GM23338 (cell line): Measurements from ENCODE around the gene FOXL1. TPM values are rescaled to one million over a fixed set of nuclear protein-coding genes. Genes with fewer than 3 reads are reported as not detected.

Experiments
- ATAC-seq: fragments of 200-7000 bp; cut with Tn5 transposase; 3 replicates; pipeline ENCODE4 v1.9.1; 2020
- DNase-seq: peaks from one replicate; pipeline ENCODE4 v3.0.0-alpha.2; 2015; ENCODE audit warnings: low spot score
- H2AFZ ChIP-seq: fragments of 200-600 bp; sonication (generic); 2 replicates; pipeline ENCODE4 v1.8.0; 2016; ENCODE audit warnings: antibody characterized with exemption, mild to moderate bottlenecking, moderate library complexity
- H3F3A ChIP-seq: fragments of 200-600 bp; sonication (generic); replicated peaks from 2 replicates; pipeline ENCODE4 v1.8.0; 2017; ENCODE audit warnings: antibody characterized with exemption, mixed run types, low read depth
- H3K27ac ChIP-seq: fragments of 200-600 bp; sonication (generic); 2 replicates; pipeline ENCODE4 v1.6.1; 2016; ENCODE audit warnings: low read depth
- H3K27me3 ChIP-seq: fragments of 200-600 bp; sonication (generic); 2 replicates; pipeline ENCODE4 v1.8.0; 2016; ENCODE audit warnings: mild to moderate bottlenecking, mixed run types, moderate library complexity; ENCODE audit not compliant: insufficient read depth
- H3K36me3 ChIP-seq: fragments of 200-600 bp; sonication (generic); 2 replicates; pipeline ENCODE4 v1.8.0; 2016; ENCODE audit warnings: mild to moderate bottlenecking; ENCODE audit not compliant: insufficient read depth
- H3K4me1 ChIP-seq: fragments of 200-600 bp; sonication (generic); 2 replicates; pipeline ENCODE4 v1.8.0; 2016; ENCODE audit warnings: mild to moderate bottlenecking, moderate library complexity; ENCODE audit not compliant: insufficient read depth
- H3K4me2 ChIP-seq: fragments of 200-600 bp; sonication (generic); 2 replicates; pipeline ENCODE4 v1.7.1; 2017; ENCODE audit warnings: mixed run types
- H3K4me3 ChIP-seq: fragments of 200-600 bp; sonication (generic); 2 replicates; pipeline ENCODE4 v1.6.1; 2016; ENCODE audit warnings: mixed run types
- H3K79me2 ChIP-seq: fragments of 200-600 bp; sonication (generic); replicated peaks from 2 replicates; pipeline ENCODE4 v1.8.0; 2017; ENCODE audit warnings: mild to moderate bottlenecking; ENCODE audit not compliant: insufficient read depth
- H3K9me2 ChIP-seq: fragments of 200-600 bp; sonication (generic); 2 replicates; pipeline ENCODE4 v1.8.0; 2017; ENCODE audit not compliant: insufficient read depth
- H4K20me1 ChIP-seq: fragments of 200-600 bp; sonication (generic); replicated peaks from 2 replicates; pipeline ENCODE4 v1.8.0; 2017; ENCODE audit warnings: mild to moderate bottlenecking; ENCODE audit not compliant: insufficient read depth
- H3K27ac Mint-ChIP-seq: 2 replicates; pipeline ENCODE4 v1.8.0; 2020; ENCODE audit warnings: inconsistent platforms, mild to moderate bottlenecking, moderate library complexity, mixed read lengths
- H3K27me3 Mint-ChIP-seq: 3 replicates; pipeline ENCODE4 v1.8.0; 2022; ENCODE audit warnings: low read depth, mild to moderate bottlenecking, moderate library complexity, mixed read lengths, inconsistent platforms; ENCODE audit not compliant: insufficient read depth, poor library complexity
- H3K36me3 Mint-ChIP-seq: 3 replicates; pipeline ENCODE4 v1.8.0; 2021; ENCODE audit warnings: low read depth, mild to moderate bottlenecking, inconsistent platforms, moderate library complexity, mixed read lengths
- H3K4me1 Mint-ChIP-seq: 3 replicates; pipeline ENCODE4 v1.8.0; 2020; ENCODE audit warnings: mild to moderate bottlenecking, inconsistent platforms, mixed read lengths
- H3K4me3 Mint-ChIP-seq: 3 replicates; pipeline ENCODE4 v1.8.0; 2021; ENCODE audit warnings: moderate library complexity, mild to moderate bottlenecking, inconsistent platforms, mixed read lengths
- H3K9me3 Mint-ChIP-seq: 3 replicates; pipeline ENCODE4 v1.8.0; 2020; ENCODE audit warnings: moderate library complexity, mild to moderate bottlenecking, inconsistent platforms, mixed read lengths
- CREB1 ChIP-seq: fragments of 250-450 bp; sonication (Bioruptor Pico); IDR thresholded peaks from 2 replicates; pipeline ENCODE4 v1.5.0; 2020; ENCODE audit warnings: low read depth, mild to moderate bottlenecking, moderate library complexity
- ETS1 ChIP-seq: IDR thresholded peaks from 2 replicates; pipeline ENCODE4 v1.6.1; 2016; ENCODE audit warnings: antibody characterized with exemption
- EZH2 ChIP-seq: fragments of 200-600 bp; sonication (generic); IDR thresholded peaks from one replicate; pipeline ENCODE4 v1.8.0; 2017; ENCODE audit warnings: antibody characterized with exemption, mild to moderate bottlenecking, low read depth; ENCODE audit not compliant: unreplicated experiment
- EZH2phosphoT487 ChIP-seq: fragments of 200-600 bp; sonication (generic); IDR thresholded peaks from one replicate; pipeline ENCODE4 v1.8.1; 2018; ENCODE audit warnings: antibody characterized with exemption; ENCODE audit not compliant: unreplicated experiment
- JUNB ChIP-seq: IDR thresholded peaks from one replicate; pipeline ENCODE4 v1.6.1; 2016; ENCODE audit warnings: antibody characterized with exemption; ENCODE audit not compliant: unreplicated experiment
- NANOG ChIP-seq: IDR thresholded peaks from 2 replicates; pipeline ENCODE4 v1.6.1; 2016; ENCODE audit warnings: antibody characterized with exemption, borderline replicate concordance
- POLR2AphosphoS5 ChIP-seq: IDR thresholded peaks from 2 replicates; pipeline ENCODE4 v1.6.1; 2016; ENCODE audit warnings: antibody characterized with exemption, low read depth
- REST ChIP-seq: IDR thresholded peaks from one replicate; pipeline ENCODE4 v1.6.1; 2018; ENCODE audit warnings: antibody characterized with exemption; ENCODE audit not compliant: unreplicated experiment
- STAT1 ChIP-seq: IDR thresholded peaks from one replicate; pipeline ENCODE4 v1.6.1; 2016; ENCODE audit warnings: antibody characterized with exemption; ENCODE audit not compliant: unreplicated experiment
- ZNF114 ChIP-seq: fragments of 250-450 bp; sonication (Bioruptor Pico); IDR thresholded peaks from 2 replicates; pipeline ENCODE4 v1.5.0; 2020; ENCODE audit warnings: mild to moderate bottlenecking, moderate library complexity
- ZNF331 ChIP-seq: fragments of 250-450 bp; sonication (Bioruptor Pico); IDR thresholded peaks from 2 replicates; pipeline ENCODE4 v1.5.0; 2020; ENCODE audit warnings: low read depth, mild to moderate bottlenecking, moderate library complexity
- polyA plus RNA-seq: library from polyadenylated mRNA; unstranded; fragments of >200 nt; fragmentation: Nextera tagmentation; extraction: Ambion mirVana; gene quantifications from 2 replicates; pipeline ENCODE4 v1.2.1, GENCODE V29; 2016
- total RNA-seq: library from RNA; depleted of rRNA; stranded (reverse); fragments of >200 nt; shearing (Covaris generic); gene quantifications from 2 replicates; pipeline ENCODE4 v1.2.3, GENCODE V29; 2014
- TF ChIP-seq, protein P1 (sequence below), 2 experiments: fragments of 200-600 bp in 1 of 2; sonication (generic) in 1 of 2; conservative IDR thresholded peaks; 2 replicates each; pipeline versions ENCODE4 v1.5.1 to v1.6.1; 2016 to 2017; ENCODE audit warnings: antibody characterized with exemption in 2 of 2, low read depth in 2 of 2, mild to moderate bottlenecking in 2 of 2, moderate library complexity in 1 of 2
- TF ChIP-seq, protein P2 (sequence below): fragments of 250-450 bp; sonication (Bioruptor Pico); IDR thresholded peaks from 2 replicates; pipeline ENCODE4 v1.5.0; 2020; ENCODE audit warnings: mild to moderate bottlenecking, moderate library complexity

The FOXL1 gene
- total and polyA plus RNA-seq, 2 experiments from 2014 or later: 0.31 TPM; not detected in 1

DNA sequence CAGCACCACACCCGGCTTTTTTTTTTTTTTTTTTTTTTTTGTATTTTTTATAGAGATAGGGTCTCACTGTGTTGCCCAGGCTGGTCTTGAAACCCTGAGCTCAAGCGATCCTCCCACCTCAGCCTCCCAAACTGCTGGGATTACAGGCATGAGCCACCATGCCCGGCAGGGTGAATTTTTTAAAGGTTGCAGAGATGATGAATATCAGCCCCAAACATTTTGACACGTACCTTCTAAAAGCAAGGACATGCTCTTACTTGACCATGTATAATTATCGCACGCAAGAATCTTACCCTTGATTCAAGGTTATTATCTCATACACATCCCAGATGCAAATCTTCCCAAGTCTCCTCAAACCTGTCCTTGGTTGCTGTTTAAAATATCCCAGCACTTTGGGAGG, 16.0 kb upstream of the FOXL1 start:
- Histone ChIP-seq H3K27me3 (peaks cover 48% of the 10 kb centered on the region), H3F3A (peaks cover 7% of the 10 kb centered on the region), H3K4me1 (peaks cover 25% of the 10 kb centered on the region), H2AFZ (no peak overlapping the region), H4K20me1 (peaks cover 11% of the 10 kb centered on the region; the same call in 1 of the 2 replicates), H3K9me2 (no peaks in the 10 kb centered on the region), H3K79me2 (no peaks in the 10 kb centered on the region), H3K36me3 (no peaks in the 10 kb centered on the region), H3K27ac (no peak overlapping the region), H3K4me2 (no peak overlapping the region), H3K4me3 (no peak overlapping the region)
- no peaks in the 10 kb centered on the region for H3K9me3 Mint-ChIP-seq
- no peak overlapping the region for H3K27ac Mint-ChIP-seq
- TF ChIP-seq ZNF331 (CRISPR knock-in tag): no peak
- TF ChIP-seq, protein P1, sequence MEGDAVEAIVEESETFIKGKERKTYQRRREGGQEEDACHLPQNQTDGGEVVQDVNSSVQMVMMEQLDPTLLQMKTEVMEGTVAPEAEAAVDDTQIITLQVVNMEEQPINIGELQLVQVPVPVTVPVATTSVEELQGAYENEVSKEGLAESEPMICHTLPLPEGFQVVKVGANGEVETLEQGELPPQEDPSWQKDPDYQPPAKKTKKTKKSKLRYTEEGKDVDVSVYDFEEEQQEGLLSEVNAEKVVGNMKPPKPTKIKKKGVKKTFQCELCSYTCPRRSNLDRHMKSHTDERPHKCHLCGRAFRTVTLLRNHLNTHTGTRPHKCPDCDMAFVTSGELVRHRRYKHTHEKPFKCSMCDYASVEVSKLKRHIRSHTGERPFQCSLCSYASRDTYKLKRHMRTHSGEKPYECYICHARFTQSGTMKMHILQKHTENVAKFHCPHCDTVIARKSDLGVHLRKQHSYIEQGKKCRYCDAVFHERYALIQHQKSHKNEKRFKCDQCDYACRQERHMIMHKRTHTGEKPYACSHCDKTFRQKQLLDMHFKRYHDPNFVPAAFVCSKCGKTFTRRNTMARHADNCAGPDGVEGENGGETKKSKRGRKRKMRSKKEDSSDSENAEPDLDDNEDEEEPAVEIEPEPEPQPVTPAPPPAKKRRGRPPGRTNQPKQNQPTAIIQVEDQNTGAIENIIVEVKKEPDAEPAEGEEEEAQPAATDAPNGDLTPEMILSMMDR (conservative IDR thresholded peaks at IDR 0.05; ENCODE audit: low read depth in 2 of 2): no peak
- no peak for TF ChIP-seq JUNB
- TF ChIP-seq REST: no peak
- TF ChIP-seq, protein P2, sequence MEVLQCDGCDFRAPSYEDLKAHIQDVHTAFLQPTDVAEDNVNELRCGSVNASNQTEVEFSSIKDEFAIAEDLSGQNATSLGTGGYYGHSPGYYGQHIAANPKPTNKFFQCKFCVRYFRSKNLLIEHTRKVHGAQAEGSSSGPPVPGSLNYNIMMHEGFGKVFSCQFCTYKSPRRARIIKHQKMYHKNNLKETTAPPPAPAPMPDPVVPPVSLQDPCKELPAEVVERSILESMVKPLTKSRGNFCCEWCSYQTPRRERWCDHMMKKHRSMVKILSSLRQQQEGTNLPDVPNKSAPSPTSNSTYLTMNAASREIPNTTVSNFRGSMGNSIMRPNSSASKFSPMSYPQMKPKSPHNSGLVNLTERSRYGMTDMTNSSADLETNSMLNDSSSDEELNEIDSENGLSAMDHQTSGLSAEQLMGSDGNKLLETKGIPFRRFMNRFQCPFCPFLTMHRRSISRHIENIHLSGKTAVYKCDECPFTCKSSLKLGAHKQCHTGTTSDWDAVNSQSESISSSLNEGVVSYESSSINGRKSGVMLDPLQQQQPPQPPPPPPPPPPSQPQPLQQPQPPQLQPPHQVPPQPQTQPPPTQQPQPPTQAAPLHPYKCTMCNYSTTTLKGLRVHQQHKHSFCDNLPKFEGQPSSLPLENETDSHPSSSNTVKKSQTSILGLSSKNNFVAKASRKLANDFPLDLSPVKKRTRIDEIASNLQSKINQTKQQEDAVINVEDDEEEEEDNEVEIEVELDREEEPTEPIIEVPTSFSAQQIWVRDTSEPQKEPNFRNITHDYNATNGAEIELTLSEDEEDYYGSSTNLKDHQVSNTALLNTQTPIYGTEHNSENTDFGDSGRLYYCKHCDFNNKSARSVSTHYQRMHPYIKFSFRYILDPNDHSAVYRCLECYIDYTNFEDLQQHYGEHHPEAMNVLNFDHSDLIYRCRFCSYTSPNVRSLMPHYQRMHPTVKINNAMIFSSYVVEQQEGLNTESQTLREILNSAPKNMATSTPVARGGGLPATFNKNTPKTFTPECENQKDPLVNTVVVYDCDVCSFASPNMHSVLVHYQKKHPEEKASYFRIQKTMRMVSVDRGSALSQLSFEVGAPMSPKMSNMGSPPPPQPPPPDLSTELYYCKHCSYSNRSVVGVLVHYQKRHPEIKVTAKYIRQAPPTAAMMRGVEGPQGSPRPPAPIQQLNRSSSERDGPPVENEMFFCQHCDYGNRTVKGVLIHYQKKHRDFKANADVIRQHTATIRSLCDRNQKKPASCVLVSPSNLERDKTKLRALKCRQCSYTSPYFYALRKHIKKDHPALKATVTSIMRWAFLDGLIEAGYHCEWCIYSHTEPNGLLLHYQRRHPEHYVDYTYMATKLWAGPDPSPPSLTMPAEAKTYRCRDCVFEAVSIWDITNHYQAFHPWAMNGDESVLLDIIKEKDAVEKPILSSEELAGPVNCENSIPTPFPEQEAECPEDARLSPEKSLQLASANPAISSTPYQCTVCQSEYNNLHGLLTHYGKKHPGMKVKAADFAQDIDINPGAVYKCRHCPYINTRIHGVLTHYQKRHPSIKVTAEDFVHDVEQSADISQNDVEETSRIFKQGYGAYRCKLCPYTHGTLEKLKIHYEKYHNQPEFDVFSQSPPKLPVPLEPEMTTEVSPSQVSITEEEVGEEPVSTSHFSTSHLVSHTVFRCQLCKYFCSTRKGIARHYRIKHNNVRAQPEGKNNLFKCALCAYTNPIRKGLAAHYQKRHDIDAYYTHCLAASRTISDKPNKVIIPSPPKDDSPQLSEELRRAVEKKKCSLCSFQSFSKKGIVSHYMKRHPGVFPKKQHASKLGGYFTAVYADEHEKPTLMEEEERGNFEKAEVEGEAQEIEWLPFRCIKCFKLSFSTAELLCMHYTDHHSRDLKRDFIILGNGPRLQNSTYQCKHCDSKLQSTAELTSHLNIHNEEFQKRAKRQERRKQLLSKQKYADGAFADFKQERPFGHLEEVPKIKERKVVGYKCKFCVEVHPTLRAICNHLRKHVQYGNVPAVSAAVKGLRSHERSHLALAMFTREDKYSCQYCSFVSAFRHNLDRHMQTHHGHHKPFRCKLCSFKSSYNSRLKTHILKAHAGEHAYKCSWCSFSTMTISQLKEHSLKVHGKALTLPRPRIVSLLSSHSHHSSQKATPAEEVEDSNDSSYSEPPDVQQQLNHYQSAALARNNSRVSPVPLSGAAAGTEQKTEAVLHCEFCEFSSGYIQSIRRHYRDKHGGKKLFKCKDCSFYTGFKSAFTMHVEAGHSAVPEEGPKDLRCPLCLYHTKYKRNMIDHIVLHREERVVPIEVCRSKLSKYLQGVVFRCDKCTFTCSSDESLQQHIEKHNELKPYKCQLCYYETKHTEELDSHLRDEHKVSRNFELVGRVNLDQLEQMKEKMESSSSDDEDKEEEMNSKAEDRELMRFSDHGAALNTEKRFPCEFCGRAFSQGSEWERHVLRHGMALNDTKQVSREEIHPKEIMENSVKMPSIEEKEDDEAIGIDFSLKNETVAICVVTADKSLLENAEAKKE: no peak
- no peak for TF ChIP-seq EZH2
- TF ChIP-seq STAT1: no peak
- no peak for TF ChIP-seq POLR2AphosphoS5
- TF ChIP-seq CREB1 (CRISPR knock-in tag): no peak
- no peak for TF ChIP-seq ETS1
- no peak for TF ChIP-seq NANOG
- no peak for TF ChIP-seq ZNF114 (CRISPR knock-in tag)
- no peak for TF ChIP-seq EZH2phosphoT487
- DNase-seq: no peak
- peaks cover 51% of the 10 kb centered on the region for H3K27me3 Mint-ChIP-seq
- no peaks in the 10 kb centered on the region for H3K36me3 Mint-ChIP-seq
- no peak for ATAC-seq
- no peak overlapping the region for H3K4me3 Mint-ChIP-seq
- peaks cover 29% of the 10 kb centered on the region for H3K4me1 Mint-ChIP-seq
